Nephron (organoid): ENCODE results near the gene RPL3.

Source experiments
- H3K27ac Mint-ChIP-seq, 3 experiments: 2 replicates each; pipeline ENCODE4 v1.8.0; 2020; ENCODE audit warnings: mixed read lengths in 3 of 3, mild to moderate bottlenecking in 2 of 3, moderate library complexity in 1 of 3
- H3K27me3 Mint-ChIP-seq: 2 replicates; pipeline ENCODE4 v1.8.0; 2021; ENCODE audit warnings: low read depth, mild to moderate bottlenecking, moderate library complexity, mixed read lengths
- H3K36me3 Mint-ChIP-seq: 2 replicates; pipeline ENCODE4 v1.8.0; 2020; ENCODE audit warnings: low read depth, mixed read lengths
- H3K4me1 Mint-ChIP-seq: 2 replicates; pipeline ENCODE4 v1.8.0; 2020; ENCODE audit warnings: mixed read lengths
- H3K4me3 Mint-ChIP-seq, 3 experiments: 2 replicates each; pipeline ENCODE4 v1.8.0; 2020; ENCODE audit warnings: mild to moderate bottlenecking in 3 of 3, mixed read lengths in 3 of 3, moderate library complexity in 2 of 3
- H3K9me3 Mint-ChIP-seq: 2 replicates; pipeline ENCODE4 v1.8.0; 2020; ENCODE audit warnings: mixed read lengths
- CTCF ChIP-seq, 3 experiments: fragments of 200-600 bp; sonication (generic); IDR thresholded peaks; one replicate each; pipeline ENCODE4 v1.5.0; 2021; ENCODE audit warnings: antibody characterized with exemption in 3 of 3; ENCODE audit not compliant: unreplicated experiment in 3 of 3

RPL3 gene

GRCh38 chr22:39277142-39277607 lies 42.2 kb downstream of the RPL3 start:
- Mint-ChIP-seq H3K4me1 (no peaks in the 10 kb centered on the region), H3K27me3 (peaks cover 17% of the 10 kb centered on the region), H3K4me3 (no peak overlapping the region), H3K27ac (no peak overlapping the region), H3K36me3 (no peaks in the 10 kb centered on the region), H3K9me3 (peaks cover 5% of the 10 kb centered on the region)
- TF ChIP-seq CTCF (IDR thresholded peaks at IDR 0.05; ENCODE audit: unreplicated experiment in 3 of 3): no peak

GRCh38 chr22:39276440-39277141 lies 42.8 kb downstream of the RPL3 start:
- Mint-ChIP-seq H3K27ac (peak overlapping the region in 1 of 3 experiments; percentile 30), H3K4me1 (no peaks in the 10 kb centered on the region), H3K27me3 (peaks cover 17% of the 10 kb centered on the region), H3K36me3 (no peaks in the 10 kb centered on the region), H3K9me3 (peaks cover 5% of the 10 kb centered on the region), H3K4me3 (no peak overlapping the region)
- no peak for TF ChIP-seq CTCF (IDR thresholded peaks at IDR 0.05; ENCODE audit: unreplicated experiment in 3 of 3)

GRCh38 chr22:39275814-39276439 lies 43.5 kb downstream of the RPL3 start:
- Mint-ChIP-seq H3K4me3 (no peak overlapping the region), H3K4me1 (no peaks in the 10 kb centered on the region), H3K9me3 (peaks cover 7% of the 10 kb centered on the region), H3K36me3 (no peaks in the 10 kb centered on the region), H3K27ac (peak overlapping the region in 1 of 3 experiments; percentile 30), H3K27me3 (peaks cover 17% of the 10 kb centered on the region)
- TF ChIP-seq CTCF (IDR thresholded peaks at IDR 0.05; ENCODE audit: unreplicated experiment in 3 of 3): no peak

- peaks cover 7% of the 10 kb centered on the region for H3K9me3 Mint-ChIP-seq
- H3K27me3 Mint-ChIP-seq: peaks cover 17% of the 10 kb centered on the region
- no peak for TF ChIP-seq CTCF (IDR thresholded peaks at IDR 0.05; ENCODE audit: unreplicated experiment in 3 of 3)
- no peak overlapping the region for H3K27ac Mint-ChIP-seq
- H3K36me3 Mint-ChIP-seq: no peaks in the 10 kb centered on the region
- H3K4me3 Mint-ChIP-seq: no peak overlapping the region
- H3K4me1 Mint-ChIP-seq: no peaks in the 10 kb centered on the region
Measured at GRCh38 chr22:39273950-39274887, 45.2 kb downstream of the RPL3 start.

- Mint-ChIP-seq H3K4me3 (no peak overlapping the region), H3K36me3 (no peaks in the 10 kb centered on the region), H3K9me3 (peaks cover 2% of the 10 kb centered on the region), H3K27me3 (peaks cover 5% of the 10 kb centered on the region), H3K27ac (no peak overlapping the region), H3K4me1 (no peaks in the 10 kb centered on the region)
- TF ChIP-seq CTCF (IDR thresholded peaks at IDR 0.05; ENCODE audit: unreplicated experiment in 3 of 3): no peak
Measured at GRCh38 chr22:39270792-39271191, 48.6 kb downstream of the RPL3 start.
